SK-N-SH (cell line): ENCODE results near the gene POU6F2.

ENCODE experiments used
- CHD2 ChIP-seq: fragments of 150-350 bp; IDR thresholded peaks from 2 replicates; pipeline ENCODE4 v1.6.1; 2018; ENCODE audit warnings: low read length; ENCODE audit not compliant: partially characterized antibody
- ELF1 ChIP-seq: IDR thresholded peaks from 2 replicates; pipeline ENCODE4 v1.4.0; 2012
- EP300 ChIP-seq, 2 experiments: IDR thresholded peaks; 2 replicates each; pipeline versions ENCODE4 v1.4.0 to v1.6.1; 2012; ENCODE audit warnings: borderline replicate concordance in 1 of 2, low read depth in 1 of 2, low read length in 1 of 2
- EZH2phosphoT487 ChIP-seq: fragments of 200-600 bp; sonication (generic); IDR thresholded peaks from 2 replicates; pipeline ENCODE4 v1.6.1; 2017; ENCODE audit warnings: low read depth, mixed run types, mild to moderate bottlenecking, antibody characterized with exemption, moderate library complexity, borderline replicate concordance
- MEF2A ChIP-seq: IDR thresholded peaks from 2 replicates; pipeline ENCODE4 v1.4.0; 2012; ENCODE audit warnings: low read depth, borderline replicate concordance
- POLR2AphosphoS5 ChIP-seq: IDR thresholded peaks from 2 replicates; pipeline ENCODE4 v1.6.1; 2012; ENCODE audit warnings: low read depth, low read length
- RAD21 ChIP-seq: IDR thresholded peaks from 2 replicates; pipeline ENCODE4 v1.6.1; 2012; ENCODE audit warnings: mild to moderate bottlenecking, low read length
- RFX5 ChIP-seq: IDR thresholded peaks from 2 replicates; pipeline ENCODE4 v1.6.1; 2012; ENCODE audit warnings: mild to moderate bottlenecking, improper control_type of control experiment, low read length
- SIN3A ChIP-seq: IDR thresholded peaks from 2 replicates; pipeline ENCODE4 v1.6.1; 2012; ENCODE audit warnings: low read depth, mild to moderate bottlenecking, low read length, moderate library complexity, borderline replicate concordance
- TAF1 ChIP-seq: IDR thresholded peaks from 2 replicates; pipeline ENCODE4 v1.6.1; 2012; ENCODE audit warnings: low read depth, mild to moderate bottlenecking, low read length, moderate library complexity, borderline replicate concordance
- TF ChIP-seq, protein P1 (sequence below): fragments of 200-600 bp; sonication (generic); IDR thresholded peaks from 2 replicates; pipeline ENCODE4 v1.6.1; 2017; ENCODE audit warnings: antibody characterized with exemption, mild to moderate bottlenecking, moderate library complexity
- TF ChIP-seq, protein P2 (sequence below): IDR thresholded peaks from 2 replicates; pipeline ENCODE4 v1.4.0; 2012; ENCODE audit warnings: low read depth

- no peak for TF ChIP-seq POLR2AphosphoS5
- TF ChIP-seq, protein P1, sequence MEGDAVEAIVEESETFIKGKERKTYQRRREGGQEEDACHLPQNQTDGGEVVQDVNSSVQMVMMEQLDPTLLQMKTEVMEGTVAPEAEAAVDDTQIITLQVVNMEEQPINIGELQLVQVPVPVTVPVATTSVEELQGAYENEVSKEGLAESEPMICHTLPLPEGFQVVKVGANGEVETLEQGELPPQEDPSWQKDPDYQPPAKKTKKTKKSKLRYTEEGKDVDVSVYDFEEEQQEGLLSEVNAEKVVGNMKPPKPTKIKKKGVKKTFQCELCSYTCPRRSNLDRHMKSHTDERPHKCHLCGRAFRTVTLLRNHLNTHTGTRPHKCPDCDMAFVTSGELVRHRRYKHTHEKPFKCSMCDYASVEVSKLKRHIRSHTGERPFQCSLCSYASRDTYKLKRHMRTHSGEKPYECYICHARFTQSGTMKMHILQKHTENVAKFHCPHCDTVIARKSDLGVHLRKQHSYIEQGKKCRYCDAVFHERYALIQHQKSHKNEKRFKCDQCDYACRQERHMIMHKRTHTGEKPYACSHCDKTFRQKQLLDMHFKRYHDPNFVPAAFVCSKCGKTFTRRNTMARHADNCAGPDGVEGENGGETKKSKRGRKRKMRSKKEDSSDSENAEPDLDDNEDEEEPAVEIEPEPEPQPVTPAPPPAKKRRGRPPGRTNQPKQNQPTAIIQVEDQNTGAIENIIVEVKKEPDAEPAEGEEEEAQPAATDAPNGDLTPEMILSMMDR = no peak
- TF ChIP-seq EP300 (IDR thresholded peaks at IDR 0.05; ENCODE audit: borderline replicate concordance in 1 of 2, low read depth in 1 of 2, low read length in 1 of 2) = no peak
- TF ChIP-seq SIN3A = no peak
- TF ChIP-seq TAF1 = no peak
- TF ChIP-seq MEF2A = no peak
- TF ChIP-seq RAD21 = no peak
- TF ChIP-seq CHD2 = no peak
- no peak for TF ChIP-seq RFX5
- TF ChIP-seq, protein P2, sequence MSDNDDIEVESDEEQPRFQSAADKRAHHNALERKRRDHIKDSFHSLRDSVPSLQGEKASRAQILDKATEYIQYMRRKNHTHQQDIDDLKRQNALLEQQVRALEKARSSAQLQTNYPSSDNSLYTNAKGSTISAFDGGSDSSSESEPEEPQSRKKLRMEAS = no peak
- no peak for TF ChIP-seq ELF1
- TF ChIP-seq EZH2phosphoT487 = no peak
Measured at GRCh38 chr7:39434012-39434411, 456.3 kb downstream of the POU6F2 start.
